Measurements from ENCODE around the gene NPC2. TPM values are rescaled to one million over a fixed set of nuclear protein-coding genes. Genes with fewer than 3 reads are reported as not detected.
A peak's percentile ranks its signal among the peaks of the same experiment; 100 is the strongest.

NPC2 gene
- total RNA-seq, 1 donor from 2014 or later: 87.1 TPM

DNA sequence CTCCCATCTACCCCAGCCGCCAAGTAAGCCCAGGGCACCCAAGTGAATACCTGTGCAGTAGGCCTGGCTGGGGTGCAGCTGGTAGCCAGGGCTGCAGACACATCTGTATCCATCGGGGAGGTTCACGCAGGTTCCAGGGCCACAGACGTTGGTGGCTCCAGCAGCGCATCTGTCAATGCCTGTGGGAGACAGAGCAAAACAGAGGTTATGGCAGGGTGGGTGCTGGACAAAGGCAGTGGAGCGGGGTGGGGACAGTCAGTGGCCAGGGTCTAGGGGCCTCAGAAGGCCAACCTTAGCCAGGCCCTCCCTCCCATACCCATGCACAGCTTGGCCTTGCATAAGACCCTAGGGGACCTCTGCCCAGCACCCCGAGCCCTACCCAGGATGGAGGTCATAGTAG, 29.6 kb upstream of the NPC2 start:
- ATAC-seq (no peak), DNase-seq (ENCODE audit: missing footprints) (no peak)
- intact Hi-C loops (cut with DNase I): no loop called here

GRCh38 chr14:74521756-74522155, 28.7 kb upstream of the NPC2 start:
- ATAC-seq (no peak), DNase-seq (ENCODE audit: missing footprints) (no peak)
- intact Hi-C loops (cut with DNase I): no loop called here

DNA sequence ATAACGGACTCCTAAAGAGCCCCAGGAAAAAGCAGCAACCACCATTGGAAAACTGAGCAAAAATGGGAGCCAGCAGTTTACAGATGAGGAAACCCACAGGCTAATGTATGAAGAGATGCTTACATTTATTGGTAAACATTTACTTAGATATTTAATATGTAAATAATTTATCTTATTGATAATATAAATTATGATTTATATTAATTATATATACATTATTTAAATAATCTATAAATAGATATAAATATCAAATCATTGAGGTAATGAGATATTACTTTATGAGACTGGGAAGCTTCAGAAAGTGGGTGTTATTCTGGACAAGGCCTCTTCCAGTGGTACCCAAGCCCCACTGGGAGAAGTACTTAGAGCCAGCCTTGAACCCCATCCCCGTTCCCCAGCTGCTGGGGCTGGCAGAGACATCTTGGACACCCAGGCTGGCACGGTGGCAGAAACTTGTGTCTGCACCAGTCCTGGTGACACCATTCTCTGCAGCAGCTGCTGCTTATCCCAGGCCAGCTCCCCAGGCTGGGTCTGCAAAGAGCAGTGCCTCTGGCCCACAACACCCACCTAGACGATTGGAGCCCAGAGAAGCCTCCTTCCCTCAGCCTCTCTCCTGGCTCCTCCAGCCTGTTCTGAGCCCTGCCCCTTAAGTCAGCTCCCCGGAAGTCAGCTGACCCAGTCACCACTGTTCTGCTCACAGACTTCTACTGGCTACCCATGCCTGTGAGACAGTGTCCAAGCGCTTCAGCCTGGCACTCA, 26.4 kb upstream of the NPC2 start:
- intact Hi-C loops (cut with DNase I): no loop called here
- ATAC-seq (no peak), DNase-seq (ENCODE audit: missing footprints) (no peak)

DNA sequence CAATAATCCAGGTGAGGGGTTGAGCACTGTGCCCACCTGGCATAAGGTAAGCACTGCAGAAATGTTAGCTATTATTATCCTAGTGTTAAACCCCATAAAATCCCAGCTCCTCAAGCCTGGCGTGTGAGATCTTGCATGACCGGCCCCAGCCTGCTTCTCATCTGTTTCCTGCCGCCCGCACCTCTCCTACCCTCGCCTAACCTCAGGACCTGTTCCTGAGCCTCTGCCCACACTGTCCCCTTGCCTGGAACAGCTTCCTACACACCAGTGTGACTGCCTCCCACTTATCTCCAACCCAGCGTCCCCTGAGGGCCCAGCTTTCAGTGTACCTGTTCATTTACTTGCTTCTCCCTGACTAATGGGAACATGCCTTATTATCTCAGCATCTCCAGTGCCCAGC, 25.1 kb upstream of the NPC2 start:
- DNase-seq (ENCODE audit: missing footprints) (no peak), ATAC-seq (no peak)
- intact Hi-C loops (cut with DNase I): no loop called here

- DNase-seq (ENCODE audit: missing footprints) (no peak), ATAC-seq (no peak)
- intact Hi-C loops (cut with DNase I): no loop called here
Measured at GRCh38 chr14:74517731-74518130, 24.6 kb upstream of the NPC2 start.

- intact Hi-C loops (cut with DNase I): no loop called here
- DNase-seq (ENCODE audit: missing footprints) (no peak), ATAC-seq (no peak)
Measured at GRCh38 chr14:74516451-74517160, 23.5 kb upstream of the NPC2 start.

DNA sequence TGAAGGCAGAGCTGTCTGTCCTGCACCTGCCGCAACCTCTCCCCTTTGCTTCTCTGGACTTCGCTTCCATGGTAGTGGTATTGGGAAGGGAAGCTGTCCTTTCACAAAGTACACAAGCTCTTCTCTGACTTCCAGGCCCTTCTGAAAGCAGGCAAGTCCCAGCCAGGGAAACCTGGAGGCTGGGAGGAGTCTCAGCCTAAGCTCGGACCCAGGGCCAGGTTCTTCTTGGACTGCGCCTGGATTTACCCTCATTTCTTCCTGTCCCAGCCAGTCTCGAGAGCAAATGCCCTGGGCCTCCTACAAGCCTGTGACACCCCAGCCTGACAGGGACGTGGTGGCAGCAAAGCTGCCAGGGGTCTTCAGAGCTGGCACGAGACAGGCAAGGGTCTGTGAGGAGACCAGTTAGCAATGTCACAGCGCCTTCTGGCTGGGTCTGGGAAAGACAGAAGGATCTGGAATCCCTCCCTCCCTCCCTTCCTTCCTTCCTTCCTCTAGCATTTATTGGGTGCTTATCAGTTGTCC, 22.8 kb upstream of the NPC2 start:
- DNase-seq (ENCODE audit: missing footprints): no peak
- intact Hi-C loops (cut with DNase I): no loop called here
- ATAC-seq: no peak

- DNase-seq (ENCODE audit: missing footprints) (no peak), ATAC-seq (peak; percentile 20)
- intact Hi-C loops (cut with DNase I): no loop called here
Measured at GRCh38 chr14:74514471-74514941, 21.4 kb upstream of the NPC2 start.

GRCh38 chr14:74511966-74512830, 19.1 kb upstream of the NPC2 start:
- DNase-seq (ENCODE audit: missing footprints) (no peak), ATAC-seq (no peak)
- intact Hi-C loops (cut with DNase I): no loop called here

DNA sequence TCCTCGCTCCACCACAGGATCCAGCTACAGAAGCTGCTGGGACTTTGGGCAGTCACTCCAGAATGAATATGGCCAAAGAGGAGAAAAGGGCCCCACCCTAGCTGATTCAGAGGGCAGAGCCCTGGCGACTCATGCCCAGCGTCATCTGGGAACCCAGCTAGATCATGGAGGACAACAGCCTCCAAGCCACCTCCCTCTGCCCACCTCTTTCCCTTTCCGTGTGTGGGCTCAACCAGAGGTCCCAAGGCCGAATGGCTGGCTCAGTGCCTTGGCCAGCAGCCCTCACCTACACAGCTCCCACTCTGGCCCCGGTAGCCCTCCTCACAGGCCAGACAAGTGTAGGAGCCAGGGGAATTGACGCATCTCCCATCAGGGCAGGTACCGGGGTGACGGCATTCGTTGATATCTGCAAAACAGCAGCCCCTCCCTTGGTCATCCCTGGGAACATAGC, 17.9 kb upstream of the NPC2 start:
- no peak for DNase-seq (ENCODE audit: missing footprints)
- no peak for ATAC-seq
- intact Hi-C loops (cut with DNase I): no loop called here

DNA sequence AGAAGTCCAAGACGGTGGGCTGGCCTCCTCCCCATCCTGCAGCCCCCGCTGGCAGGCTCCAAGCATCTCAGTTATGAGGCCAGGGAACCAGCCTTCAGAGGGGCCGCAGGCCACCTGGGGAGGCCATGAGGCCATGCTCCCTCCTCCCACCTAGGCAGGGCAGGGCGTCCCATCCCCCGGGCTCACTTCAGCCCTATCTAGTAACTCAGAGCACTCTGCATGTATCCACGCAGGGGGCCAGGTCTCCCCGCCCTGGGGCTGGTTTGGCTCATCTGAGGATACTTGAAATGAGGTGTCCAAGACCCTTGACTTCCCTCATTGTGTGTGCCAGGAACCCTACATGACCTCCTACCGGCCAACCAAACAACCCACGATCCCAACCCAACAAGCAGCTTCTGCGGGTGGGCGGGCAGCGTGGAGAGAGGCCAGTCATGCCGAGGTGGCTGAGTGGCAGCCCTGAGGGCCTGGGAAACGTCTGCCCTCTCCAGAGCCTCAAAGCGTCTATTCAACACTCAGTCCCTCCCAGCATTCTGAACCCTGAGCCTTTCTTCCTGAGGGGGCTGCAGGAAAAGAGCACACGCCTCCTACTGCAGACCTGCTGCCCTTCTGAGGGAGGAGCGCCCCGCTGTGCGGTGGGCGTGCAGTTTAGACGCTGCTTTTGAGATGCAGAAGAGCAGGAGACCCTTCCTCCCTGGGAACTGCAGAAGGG, 17.3 kb upstream of the NPC2 start:
- DNase-seq (ENCODE audit: missing footprints) (no peak), ATAC-seq (no peak)
- intact Hi-C loops (cut with DNase I): no loop called here

DNA sequence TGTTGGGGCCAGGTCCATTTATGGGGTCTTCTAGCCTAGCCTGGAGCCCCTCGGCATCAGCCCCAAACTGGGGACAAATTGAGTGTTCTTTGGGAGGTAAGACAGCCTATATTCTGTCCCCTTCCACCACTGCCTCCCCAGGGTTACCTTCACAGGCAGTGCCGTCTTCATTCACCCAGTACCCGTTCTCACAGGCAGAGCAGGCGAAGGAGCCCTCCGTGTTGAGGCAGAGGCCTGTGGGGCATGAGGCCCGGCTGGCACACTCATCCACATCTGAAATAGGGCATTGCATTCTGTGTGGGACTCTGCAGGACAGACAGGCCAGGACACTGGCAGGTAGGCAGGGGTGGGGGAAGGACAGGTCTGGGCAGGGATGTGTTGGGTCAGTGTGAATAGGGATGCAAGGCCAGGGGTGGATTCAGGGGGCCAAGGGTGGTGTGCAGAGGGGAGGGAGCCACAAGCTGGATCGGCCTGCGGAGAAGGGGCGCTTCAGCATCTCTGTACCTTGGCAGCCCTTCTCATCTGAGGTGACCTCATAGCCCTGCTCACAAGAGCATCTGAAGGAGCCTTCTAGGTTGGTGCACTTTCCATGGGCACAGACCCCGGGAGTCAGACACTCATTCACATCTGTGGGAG, 16.6 kb upstream of the NPC2 start:
- DNase-seq (ENCODE audit: missing footprints): no peak
- intact Hi-C loops (cut with DNase I): no loop called here
- ATAC-seq: no peak

GRCh38 chr14:74508844-74509428, 15.8 kb upstream of the NPC2 start:
- no peak for DNase-seq (ENCODE audit: missing footprints)
- intact Hi-C loops (cut with DNase I): no loop called here
- no peak for ATAC-seq

- DNase-seq (ENCODE audit: missing footprints) (no peak), ATAC-seq (no peak)
- intact Hi-C loops (cut with DNase I): no loop called here
Measured at GRCh38 chr14:74508292-74508731, 15.2 kb upstream of the NPC2 start.

- intact Hi-C loops (cut with DNase I): no loop called here
- DNase-seq (ENCODE audit: missing footprints): no peak
- no peak for ATAC-seq
Measured at GRCh38 chr14:74507840-74508239, 14.7 kb upstream of the NPC2 start.

DNA sequence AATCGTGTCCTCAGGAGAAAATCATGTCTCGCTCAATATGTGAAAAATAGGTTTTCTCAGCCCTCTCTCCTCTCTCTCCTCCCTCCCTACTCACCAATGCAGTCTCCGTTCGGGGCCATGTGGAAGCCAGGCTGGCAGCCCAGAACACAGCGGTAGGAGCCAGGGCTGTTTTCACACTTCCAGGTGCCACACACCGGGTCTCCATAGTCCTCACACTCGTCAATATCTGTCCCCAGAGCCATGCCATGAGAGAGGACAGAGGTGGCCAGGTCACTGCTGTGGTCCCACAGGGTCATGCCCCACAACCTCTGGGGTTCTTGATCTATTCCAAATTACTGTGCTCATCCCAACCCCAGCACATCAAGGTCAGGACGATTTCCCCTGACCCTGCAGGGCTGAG, 14.0 kb upstream of the NPC2 start:
- DNase-seq (ENCODE audit: missing footprints): no peak
- intact Hi-C loops (cut with DNase I): no loop called here
- ATAC-seq: no peak

DNA sequence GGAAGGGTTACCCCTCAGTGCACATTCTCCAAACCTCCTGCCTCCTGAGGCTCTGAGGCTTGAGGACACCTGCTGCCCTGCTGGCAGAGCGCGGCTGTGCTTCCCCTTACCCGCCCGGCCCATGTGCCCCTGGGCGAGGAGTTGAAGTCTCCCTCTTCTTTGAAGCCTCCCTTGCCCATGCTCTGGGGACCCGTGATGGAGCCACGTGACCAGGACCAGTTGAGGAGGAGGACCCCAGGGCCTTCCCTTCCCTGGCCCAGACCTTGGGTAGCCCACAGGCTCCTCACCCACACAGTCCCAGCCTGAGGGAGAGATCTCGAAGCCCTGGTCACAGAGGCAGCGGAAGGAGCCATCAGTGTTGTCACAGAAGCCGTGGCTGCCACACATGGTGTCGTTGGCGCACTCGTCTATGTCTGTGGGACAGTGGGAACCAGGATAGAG, 13.3 kb upstream of the NPC2 start:
- intact Hi-C loops (cut with DNase I): no loop called here
- DNase-seq (ENCODE audit: missing footprints) (no peak), ATAC-seq (no peak)

DNA sequence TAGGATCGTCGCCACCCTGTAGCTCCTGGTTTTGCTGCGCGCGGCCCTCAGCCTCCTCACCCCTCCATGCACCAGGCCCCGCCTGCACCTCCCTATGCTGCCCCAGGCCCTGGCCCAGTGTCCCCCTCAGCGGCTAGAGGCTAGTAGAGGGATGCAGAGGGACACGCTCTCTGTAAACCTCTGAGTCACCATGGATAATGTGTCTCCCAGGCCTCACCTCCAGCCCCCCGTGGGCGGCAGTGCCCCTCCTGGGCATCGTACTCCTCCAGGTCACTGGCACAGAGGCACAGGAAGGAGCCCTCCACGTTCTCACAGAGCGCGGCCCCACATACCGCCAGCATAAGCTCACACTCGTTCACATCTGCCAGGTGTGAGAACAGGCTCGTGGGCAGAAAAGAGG, 12.7 kb upstream of the NPC2 start:
- DNase-seq (ENCODE audit: missing footprints) (no peak), ATAC-seq (no peak)
- intact Hi-C loops (cut with DNase I): no loop called here

Data from Right ventricle myocardium inferior (tissue), 1 donor.